HG02571 (cell line): ENCODE results near the gene ARHGAP6.
"Not testable (repeated sequence)": the region's sequence is repeated elsewhere in the genome, so short reads cannot be mapped to it uniquely, and the experiment has no call there.

Experiments
- ATAC-seq: cut with Tn5 transposase; IDR thresholded peaks from one replicate; pipeline ENCODE4 v1.9.1; 2021; ENCODE audit warnings: mild to moderate bottlenecking, moderate library complexity; ENCODE audit not compliant: unreplicated experiment

Gene ARHGAP6

DNA sequence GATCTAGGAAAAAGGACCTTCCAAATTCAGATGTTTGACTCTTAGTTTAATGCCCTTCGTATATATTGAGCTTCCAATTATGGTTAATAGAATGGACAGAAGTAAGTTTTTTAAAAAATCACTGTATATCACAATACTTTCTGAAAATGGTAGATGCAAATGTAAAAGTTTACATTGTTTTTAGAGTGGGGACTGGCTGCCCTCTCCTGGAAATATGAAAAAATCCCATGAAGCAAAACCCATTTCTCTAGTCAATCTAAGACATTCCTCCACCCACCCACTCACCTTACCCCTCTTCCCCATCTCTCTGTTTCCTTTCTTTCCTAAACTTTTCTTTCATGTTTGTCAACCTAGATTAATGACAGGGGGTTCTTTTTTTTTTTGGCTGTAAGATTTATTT is 134.5 kb downstream of the ARHGAP6 start:
- ATAC-seq, result no peak

DNA sequence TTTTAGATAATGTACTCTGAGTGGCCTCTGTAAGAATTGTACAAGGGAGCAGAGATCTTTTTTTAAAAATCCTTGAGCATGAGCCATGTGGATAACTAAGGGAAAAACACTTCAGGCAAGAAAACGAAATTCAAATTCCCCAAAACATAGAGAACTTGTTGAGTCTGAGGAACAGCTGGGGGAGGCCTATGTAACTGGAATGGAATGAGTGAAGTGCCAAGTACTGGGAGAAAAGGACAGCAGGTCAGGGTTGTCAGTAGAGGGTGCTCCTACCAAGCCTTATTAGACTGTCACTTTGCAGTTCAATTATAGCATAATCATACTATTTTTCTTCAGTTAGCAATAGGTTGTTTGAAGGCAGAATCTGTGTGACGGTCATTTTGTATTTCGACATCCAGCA is 135.1 kb downstream of the ARHGAP6 start:
- no peak for ATAC-seq

DNA sequence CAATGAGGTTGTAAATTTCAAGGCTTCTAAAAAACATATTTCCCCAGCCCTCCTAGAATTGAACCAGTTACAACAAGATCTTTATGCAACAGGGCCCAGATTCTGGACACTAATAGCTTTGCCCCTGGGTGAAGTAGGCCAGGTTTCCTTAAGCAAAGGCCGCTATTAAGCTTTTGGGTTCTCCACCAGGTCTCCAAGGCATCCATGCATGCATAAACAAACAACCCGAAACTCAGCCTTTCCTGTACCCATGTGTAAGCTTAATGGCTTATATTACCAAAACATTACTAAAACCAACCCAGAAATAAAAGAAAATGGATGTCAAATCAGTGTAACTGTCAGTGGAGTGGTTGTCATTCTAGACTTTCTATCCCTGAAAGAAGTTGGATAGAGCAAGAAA is 137.1 kb downstream of the ARHGAP6 start:
- ATAC-seq, result no peak

DNA sequence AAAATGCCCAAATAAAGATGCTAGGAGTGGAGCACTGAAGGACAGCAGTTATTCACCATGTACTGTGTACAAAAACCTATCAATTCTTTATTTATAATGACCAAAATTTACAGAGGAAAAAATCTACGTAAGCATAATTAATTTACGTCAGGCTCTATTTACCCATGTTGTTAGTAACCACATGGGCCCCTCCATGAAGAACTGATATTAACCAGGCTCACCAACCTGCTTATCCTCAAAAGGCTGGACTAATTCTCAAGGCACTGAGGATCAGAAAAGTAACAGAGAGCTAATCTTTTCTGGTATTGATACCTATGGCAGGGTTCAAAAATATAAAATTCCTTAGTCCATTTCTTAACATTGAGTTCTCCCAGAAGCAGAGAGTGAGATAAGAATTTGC is 140.0 kb downstream of the ARHGAP6 start:
- no peak for ATAC-seq

DNA sequence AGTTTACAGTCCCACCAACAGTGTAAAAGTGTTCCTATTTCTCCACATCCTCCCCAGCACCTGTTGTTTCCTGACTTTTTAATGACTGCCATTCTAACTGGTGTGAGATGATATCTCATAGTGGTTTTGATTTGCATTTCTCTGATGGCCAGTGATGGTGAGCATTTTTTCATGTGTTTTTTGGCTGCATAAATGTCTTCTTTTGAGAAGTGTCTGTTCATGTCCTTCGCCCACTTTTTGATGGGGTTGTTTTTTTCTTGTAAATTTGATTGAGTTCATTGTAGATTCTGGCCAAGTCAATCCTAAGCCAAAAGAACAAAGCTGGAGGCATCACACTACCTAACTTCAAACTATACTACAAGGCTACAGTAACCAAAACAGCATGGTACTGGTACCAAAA is 146.5 kb downstream of the ARHGAP6 start:
- ATAC-seq, result not testable (repeated sequence)

DNA sequence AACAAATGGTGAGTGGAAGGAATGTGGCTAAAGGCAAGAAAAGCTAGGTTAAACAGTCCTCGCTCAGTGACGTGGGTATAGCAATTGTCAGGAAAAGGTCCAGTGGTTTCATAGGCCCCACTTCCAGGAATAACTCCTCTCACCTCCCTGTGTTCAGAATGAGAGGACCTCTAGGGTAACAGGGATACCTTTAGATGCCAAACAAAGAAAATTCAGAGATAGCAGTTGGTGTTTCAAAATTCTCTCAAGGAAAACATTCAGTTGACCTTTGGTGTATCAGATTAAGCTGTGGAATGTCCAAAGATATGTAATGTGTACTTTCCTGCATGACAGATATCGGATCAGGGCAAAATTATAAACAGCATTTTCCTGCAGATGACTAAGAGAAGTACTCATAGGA is 155.9 kb downstream of the ARHGAP6 start:
- ATAC-seq, result no peak

DNA sequence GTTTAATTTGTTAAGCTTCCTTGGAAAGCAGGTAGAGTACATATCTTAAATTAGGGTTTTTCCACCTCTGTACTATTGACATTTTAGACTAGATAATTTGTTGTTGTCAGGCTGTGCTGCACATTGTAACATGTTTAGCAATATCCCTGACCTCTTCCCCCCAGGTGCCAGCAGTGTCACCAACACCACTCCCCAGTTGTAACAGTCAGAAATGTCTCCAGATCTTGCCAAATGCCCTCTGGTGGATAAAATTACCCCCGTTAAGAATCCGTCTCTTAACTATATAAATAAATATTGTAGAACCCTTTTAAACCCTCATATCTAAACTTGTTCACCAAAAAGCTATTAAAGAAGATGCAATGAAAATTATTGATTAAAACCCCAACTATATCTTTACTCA is 161.5 kb downstream of the ARHGAP6 start:
- ATAC-seq, result no peak

DNA sequence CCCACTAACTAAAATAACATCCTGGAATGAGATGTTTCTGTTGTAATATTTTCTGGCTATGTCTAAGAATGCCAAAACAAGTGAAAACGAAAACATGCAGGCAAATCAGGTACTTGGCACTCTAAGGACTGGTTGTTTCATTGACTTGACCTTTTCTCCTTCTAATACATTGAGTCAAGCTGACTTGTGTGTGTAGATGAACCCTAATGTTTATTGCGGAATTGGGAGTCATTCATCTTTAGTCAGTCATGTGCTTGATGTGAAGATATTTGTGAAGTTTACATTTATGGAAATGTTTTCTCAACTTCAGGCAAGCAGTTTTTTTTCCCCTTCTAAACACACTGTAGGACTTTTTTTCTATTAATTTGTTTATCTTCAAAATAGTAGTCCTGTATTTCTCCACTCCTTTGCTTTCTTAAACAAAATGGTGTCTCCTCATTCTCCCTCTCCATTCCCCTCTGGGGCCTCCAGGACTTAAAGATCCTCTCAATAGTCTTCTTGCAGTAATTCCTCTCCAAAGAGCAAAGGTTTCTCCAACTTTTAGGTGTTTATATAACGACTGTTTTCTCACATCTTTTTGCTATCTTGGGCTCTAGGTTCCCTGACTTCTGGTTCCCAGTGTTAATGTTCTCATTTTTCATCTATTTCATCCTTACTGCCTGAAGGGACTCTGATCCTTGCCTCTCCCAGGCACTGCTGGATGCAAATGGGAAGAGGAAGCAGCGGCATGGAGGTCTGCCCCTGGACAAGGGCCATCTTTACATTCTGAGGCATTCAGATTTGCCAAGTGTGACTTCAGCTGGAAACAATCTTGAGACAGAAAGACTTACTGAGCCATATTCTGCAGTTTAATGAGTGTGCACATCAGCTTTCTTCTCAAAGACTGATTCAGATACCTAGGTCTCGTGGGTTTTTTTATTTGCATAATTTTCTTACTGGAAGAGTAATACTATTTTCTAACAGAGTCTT is 166.4 kb downstream of the ARHGAP6 start:
- ATAC-seq, result no peak

DNA sequence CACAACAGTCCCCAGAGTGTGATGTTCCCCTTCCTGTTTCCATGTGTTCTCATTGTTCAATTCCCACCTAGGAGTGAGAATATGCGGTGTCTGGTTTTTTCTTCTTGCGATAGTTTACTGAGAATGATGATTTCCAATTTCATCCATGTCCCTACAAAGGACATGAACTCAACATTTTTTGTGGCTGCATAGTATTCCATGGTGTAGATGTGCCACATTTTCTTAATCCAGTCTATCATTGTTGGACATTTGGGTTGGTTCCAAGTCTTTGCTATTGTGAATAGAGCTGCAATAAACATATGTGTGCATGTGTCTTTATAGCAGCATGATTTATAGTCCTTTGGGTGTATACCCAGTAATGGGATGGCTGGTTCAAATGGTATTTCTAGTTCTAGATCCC is 174.3 kb downstream of the ARHGAP6 start:
- not testable (repeated sequence) for ATAC-seq

DNA sequence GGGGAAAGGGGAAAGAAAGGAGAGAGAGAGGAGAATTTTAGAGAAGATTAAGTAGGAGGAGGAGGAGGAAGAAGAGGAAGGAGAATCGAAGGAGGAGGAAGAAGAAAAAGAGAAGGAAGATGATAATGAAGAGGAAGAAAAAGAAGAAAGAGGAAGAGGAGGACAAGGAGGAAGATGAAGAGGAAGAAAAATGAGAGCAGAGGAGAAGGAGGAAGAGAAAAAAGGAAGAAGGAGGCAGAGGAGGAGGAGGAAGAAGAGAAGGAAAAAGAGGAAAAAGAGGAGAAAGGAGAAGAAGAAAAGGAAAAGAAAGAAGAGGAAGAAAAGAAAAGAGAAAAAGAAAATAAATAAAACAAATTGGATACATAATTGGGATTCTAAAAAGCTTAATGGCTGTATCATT is 181.4 kb downstream of the ARHGAP6 start:
- ATAC-seq, result no peak

DNA sequence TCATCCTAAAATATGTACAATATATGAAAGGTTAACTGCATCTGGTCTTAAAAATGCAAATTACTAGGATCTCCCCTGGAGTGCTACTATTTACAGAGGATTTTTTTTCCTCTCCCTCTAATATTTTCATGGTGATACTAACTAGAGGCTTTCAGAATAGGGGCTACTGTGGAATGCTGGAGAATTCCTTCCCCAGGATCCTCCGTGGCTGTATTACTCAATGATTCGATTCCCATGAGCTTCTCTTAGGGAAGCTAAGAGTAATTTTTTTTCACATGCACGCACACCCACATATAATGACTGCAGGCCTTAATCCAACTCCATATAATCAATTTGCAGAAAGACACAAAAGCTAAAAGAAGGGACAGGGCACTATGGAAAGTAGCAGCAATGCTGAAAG is 184.7 kb downstream of the ARHGAP6 start:
- ATAC-seq, result no peak

DNA sequence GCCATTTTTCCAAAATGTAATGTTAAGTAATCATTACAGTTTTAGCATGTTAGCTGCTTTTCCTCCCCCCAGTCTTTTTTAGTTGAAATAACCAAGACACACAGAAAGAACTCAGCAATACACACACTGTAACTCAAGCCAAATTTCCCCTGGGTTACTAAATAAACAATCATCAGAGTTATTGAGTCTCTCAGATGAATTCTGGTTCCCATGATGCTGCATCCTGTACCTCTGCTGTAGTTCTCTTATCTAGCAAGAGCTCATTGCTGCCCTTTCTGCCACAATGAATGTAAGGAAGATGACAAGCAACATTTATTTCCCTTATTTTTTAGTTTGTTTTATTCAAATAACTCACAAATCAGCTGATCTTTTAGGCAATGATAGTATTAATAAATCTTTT is 185.1 kb downstream of the ARHGAP6 start:
- no peak for ATAC-seq

DNA sequence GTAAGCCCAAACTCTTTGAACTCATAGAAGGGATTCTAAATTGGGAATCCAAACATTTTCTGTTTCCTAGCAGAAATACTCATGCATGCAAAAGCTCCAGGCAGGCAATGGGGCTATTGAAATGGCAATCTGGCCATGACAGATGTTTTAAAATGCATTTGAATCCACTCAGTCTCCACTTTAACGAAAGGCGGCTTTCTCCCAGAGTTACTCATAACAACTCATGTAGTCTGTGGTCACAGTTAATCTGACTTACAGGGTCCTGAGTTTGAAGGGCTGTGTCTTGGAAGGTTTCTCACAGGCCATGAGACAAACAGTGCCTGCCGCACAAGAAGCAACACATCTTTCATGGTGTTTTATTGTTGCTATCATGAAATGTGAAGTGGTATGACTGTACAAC is 186.8 kb downstream of the ARHGAP6 start:
- ATAC-seq, result no peak

DNA sequence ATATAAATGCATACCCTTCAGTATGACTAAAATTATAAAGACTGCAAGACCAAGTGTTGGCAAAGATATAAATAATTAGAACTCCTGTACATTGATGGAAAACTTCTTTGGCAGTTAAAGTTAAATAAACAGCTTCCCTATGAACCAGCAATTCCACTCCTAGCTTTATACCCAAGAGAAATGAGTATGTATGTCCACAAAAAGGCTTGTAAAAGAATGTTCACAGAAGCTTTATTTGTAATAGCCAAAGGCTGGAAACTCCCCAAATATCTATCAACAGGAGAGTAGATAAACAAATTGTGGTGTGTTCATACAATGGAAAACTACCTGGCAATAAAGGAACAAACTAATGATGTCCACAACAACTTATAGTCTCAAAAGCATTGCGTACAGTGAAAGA is 187.7 kb downstream of the ARHGAP6 start:
- ATAC-seq, result no peak

DNA sequence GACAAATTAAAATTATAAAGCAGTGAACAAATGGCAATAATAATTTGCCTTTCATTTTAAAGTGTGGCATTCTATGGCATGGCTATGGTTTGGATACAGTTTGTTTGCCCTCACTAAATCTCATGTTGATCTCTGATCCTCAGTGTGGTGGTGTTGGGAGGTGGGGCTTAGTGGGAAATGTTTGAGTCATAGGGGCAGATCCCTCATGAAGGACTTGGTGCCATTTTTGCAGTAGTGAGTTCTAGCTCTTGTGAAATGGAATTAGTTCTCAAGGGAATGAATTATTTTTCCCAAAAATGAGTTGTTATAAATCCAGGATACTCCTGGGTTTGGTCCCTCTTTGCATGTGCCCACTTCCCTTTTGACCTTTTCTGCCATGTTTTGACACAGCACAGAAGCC is 191.1 kb downstream of the ARHGAP6 start:
- no peak for ATAC-seq

DNA sequence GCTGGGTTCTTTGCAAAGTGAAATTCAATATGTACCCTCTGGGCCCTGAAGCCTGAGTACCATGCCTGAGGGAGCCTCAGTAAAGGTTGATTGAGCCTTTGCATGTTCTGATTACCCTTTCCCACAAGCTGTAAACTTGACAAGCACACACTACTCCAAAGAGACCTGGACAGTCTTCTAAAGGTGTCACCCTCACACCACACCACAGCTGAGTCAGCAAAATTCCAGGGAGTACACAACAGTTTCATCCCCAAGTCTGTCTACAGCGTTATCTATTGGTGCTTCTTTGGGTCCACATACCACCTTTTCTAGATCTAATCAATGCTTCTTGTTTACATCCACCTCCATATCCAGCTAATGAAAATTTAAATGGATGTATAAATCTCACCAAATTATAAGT is 191.7 kb downstream of the ARHGAP6 start:
- ATAC-seq, result no peak

DNA sequence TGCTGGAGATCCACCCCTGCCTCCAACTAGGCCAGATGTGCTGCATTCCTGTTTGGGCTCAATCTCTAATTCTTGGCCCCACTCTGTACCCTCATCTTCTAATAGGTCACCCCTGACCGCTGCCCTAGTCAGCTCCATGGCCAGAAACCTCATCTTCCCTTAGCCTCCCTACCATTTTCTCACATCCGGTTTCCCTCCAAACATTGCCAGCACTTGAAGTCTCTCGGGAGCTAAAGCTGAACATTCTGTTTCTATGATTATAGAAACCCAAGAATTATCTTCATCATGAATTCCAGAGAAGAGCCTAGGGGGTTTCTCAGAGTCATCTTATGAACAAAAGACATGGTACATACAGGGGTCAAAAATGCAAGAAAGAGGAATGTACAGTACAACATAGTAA is 192.8 kb downstream of the ARHGAP6 start:
- ATAC-seq, result no peak

DNA sequence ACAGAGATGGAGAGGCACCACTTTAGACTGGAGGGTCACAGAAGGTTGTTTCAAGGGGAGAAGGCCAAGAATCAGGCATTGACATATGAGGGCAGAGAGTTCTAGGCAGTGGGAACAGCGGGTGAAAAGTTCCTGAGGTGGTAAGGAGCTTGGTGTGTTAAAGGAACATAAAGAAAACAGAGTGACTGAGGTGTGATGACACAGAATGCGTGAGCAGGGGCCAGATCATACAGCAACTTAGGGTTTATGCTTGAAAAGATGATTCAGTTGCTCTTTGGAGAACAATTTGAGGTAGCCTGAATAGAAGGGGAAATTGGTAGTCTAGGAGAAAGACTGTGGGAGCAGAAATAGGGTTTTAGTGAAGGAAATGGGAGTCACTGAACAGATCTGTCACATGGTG is 193.3 kb downstream of the ARHGAP6 start:
- ATAC-seq, result no peak

DNA sequence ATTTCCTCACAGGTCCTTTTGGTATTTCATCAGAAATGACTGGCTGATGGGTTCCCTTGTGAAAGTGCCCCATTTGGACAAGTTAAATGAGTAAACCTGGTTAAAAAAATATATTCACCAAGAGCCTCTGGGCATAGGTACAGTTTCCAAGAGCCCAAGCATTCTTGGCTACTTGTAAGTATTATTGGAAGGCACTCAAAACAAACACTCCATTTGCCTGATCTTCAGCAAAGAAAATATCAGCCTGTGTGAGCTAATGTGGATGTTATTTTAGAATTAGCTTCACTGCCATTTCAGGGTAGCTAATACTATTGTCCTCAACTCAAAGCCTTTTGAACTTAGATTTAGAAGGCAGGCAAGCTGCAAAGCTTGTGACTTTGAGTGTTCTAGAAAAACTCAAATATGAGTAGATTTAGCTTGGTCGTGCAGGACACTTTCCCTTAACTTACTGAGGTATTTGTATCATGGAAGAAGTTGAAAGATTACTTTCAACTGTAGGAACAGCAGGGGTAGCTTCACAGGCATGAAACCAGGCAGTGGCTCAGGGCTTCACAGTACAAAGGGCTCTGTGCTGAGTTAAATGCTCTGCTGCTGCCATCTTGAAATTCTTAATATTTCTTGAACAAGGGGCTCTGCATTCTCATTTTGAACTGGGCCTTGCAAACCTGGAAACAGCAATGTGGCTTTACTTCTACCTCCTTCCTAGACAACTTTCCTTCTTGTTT is 195.3 kb downstream of the ARHGAP6 start:
- ATAC-seq, result no peak

DNA sequence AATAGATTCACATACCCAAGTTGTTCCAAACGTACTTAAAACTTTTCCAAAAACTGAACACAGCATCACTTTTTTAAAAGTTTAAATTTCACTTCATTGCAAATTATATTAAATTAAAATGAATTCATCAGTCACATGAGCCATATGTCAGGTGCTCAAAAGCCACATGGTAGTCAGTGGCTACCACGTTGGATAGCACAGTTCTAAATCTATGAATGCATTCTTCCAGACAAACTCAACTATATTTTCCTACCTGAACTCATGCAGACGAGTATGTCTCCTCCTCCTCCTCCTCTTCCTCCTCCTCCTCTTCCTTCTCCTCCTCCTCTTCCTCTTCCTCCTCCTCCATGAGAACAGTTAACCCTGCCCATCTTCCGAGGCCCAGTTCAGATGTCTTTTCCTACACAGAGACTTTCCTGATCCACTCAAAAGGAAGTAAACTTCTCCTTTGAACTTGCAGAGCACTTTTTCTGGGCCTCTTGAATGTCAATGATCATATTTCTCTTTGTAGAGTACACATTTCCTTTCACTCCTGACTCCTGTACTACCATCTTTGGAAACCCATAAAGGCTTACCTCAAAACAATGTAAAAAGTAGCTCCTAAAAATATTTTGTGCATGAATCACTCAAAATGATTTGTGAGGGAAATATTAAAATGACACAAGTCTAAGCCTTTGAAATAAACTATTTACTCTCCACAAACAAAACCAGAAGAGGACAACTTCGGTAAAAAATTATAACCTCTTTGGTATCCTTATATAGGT is 199.9 kb downstream of the ARHGAP6 start:
- ATAC-seq, result no peak

DNA sequence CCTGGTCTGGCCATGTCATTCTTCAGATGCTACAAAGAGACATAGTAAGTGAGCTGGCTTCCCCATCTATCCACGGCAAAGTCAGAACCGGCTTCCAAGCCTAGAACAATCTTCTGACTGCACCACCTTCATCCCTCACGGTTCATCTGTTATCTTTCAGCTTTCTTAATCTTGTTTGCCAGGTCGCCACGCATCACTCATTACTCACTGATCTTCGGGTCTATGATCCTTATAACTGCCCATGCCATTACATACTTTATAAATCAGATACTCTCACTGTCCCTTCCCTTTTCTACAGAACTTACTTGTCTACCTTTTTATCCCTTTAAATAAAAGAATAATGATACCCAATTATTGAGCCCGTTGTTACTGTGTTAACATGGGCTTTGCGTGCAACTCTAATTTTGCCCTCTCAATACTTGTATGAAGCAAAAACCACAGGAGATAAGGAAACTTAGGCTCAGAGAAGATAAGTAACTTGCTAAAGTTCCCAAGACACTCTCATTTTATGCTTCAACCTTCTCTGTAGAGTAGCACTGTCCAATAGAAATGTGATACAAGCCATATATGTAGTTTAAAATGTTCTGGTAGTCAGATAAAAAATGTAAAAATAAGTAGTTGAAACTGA is 200.8 kb downstream of the ARHGAP6 start:
- no peak for ATAC-seq
